Thoracic aorta (tissue), 2 donors: ENCODE results near the gene MTMR11. TPM values are rescaled to one million over a fixed set of nuclear protein-coding genes. Genes with fewer than 3 reads are reported as not detected.

ENCODE experiments used
- ATAC-seq: fragments of 150-250 bp; one replicate; pipeline ENCODE4 v1.8.0; 2017; ENCODE audit warnings: low read depth; ENCODE audit not compliant: insufficient number of reproducible peaks, low FRiP score
- DNase-seq: peaks from one replicate; pipeline ENCODE4 v3.0.0-alpha.2; 2020; ENCODE audit warnings: low spot score
- H3K27ac ChIP-seq, 2 donors: fragments of 200-600 bp; sonication (generic); 1 replicate in 1 of 2; 2 replicates in 1 of 2; pipeline ENCODE4 v1.5.1; 2016; ENCODE audit warnings: mild to moderate bottlenecking in 2 of 2, moderate library complexity in 2 of 2
- H3K27me3 ChIP-seq: fragments of 200-600 bp; sonication (generic); replicated peaks from 2 replicates; pipeline ENCODE4 v1.6.0; 2016; ENCODE audit warnings: mild to moderate bottlenecking; ENCODE audit not compliant: insufficient read depth
- H3K36me3 ChIP-seq: fragments of 200-600 bp; sonication (generic); one replicate; pipeline ENCODE4 v1.5.1; 2016
- H3K4me1 ChIP-seq, 2 donors: fragments of 200-600 bp; sonication (generic); 1 replicate in 1 of 2; 2 replicates in 1 of 2; pipeline versions ENCODE4 v1.5.1 to v1.6.0; 2016; ENCODE audit warnings: low read depth in 2 of 2, mild to moderate bottlenecking in 1 of 2; ENCODE audit not compliant: control insufficient read depth in 1 of 2
- H3K4me3 ChIP-seq: fragments of 200-600 bp; sonication (generic); 2 replicates; pipeline ENCODE4 v1.5.1; 2016; ENCODE audit warnings: mild to moderate bottlenecking
- H3K9me3 ChIP-seq: fragments of 200-600 bp; sonication (generic); 2 replicates; pipeline ENCODE4 v1.5.1; 2016
- CTCF ChIP-seq: fragments of 200-600 bp; sonication (generic); IDR thresholded peaks from one replicate; pipeline ENCODE4 v1.5.1; 2019; ENCODE audit warnings: antibody characterized with exemption
- total RNA-seq, 2 donors: library from RNA; depleted of rRNA; stranded (reverse); fragments of >200 nt; gene quantifications; one replicate each; pipeline versions ENCODE4 v1.1.0 to v1.2.3, GENCODE V29; 2016

MTMR11 gene
- total RNA-seq, 2 donors from 2014 or later, result 50.8 to 53.7 TPM

- H3K27ac ChIP-seq, result peak overlapping the region; percentile 82 to 86
- peaks cover 63% of the 10 kb centered on the region for H3K36me3 ChIP-seq
- no peak for TF ChIP-seq CTCF
- DNase-seq, result no peak
- H3K27me3 ChIP-seq, result no peaks in the 10 kb centered on the region
- H3K9me3 ChIP-seq, result no peaks in the 10 kb centered on the region
- peaks cover 17 to 39% of the 10 kb centered on the region in 2 donors for H3K4me1 ChIP-seq
- peak overlapping the region; percentile 92 for H3K4me3 ChIP-seq
- ATAC-seq, result no peak
Observed at GRCh38 chr1:149928401-149928724, 8.3 kb downstream of the MTMR11 start.

GRCh38 chr1:149927563-149928400 is 8.9 kb downstream of the MTMR11 start, which contains the start of gene SF3B4:
SF3B4 (minus strand) TSS chr1:149927803; CDS start chr1:149927759, 44 bp downstream.
- Histone ChIP-seq H3K27me3 (no peaks in the 10 kb centered on the region), H3K4me3 (peak within 1 kb of the TSS; percentile 92), H3K27ac (peak within 1 kb of the TSS; percentile 82 to 86), H3K9me3 (no peaks in the 10 kb centered on the region), H3K36me3 (peaks cover 63% of the 10 kb centered on the region), H3K4me1 (peaks cover 17 to 39% of the 10 kb centered on the region in 2 donors)
- TF ChIP-seq CTCF, result peak; percentile 13
- ATAC-seq (peak; percentile 86), DNase-seq (peak; percentile 82)

GRCh38 chr1:149927056-149927562 is 9.6 kb downstream of the MTMR11 start:
- Histone ChIP-seq H3K4me1 (peaks cover 17 to 39% of the 10 kb centered on the region in 2 donors), H3K27me3 (no peaks in the 10 kb centered on the region), H3K27ac (peak overlapping the region; percentile 82 to 86), H3K9me3 (no peaks in the 10 kb centered on the region), H3K36me3 (peaks cover 64% of the 10 kb centered on the region), H3K4me3 (peak overlapping the region; percentile 92)
- DNase-seq, result no peak
- no peak for TF ChIP-seq CTCF
- no peak for ATAC-seq

DNA sequence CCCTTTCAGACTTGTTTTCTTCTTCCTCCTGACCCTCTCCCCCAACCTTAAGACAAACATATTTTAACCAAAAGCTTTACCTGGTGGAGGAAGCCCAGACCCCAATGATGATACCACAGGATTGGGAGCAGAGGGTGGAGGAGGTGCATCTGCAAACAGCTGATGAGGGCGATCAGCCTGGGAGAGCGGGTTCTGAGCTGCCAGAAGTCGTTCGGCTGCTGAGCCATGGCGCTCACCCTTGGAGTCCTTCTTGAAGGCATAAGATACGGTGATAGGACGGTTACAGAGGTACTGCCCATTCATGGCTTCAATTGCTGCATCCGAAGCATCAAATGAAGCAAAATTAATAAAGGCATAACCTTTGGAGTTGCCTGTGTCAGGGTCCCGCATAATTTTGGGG is 10.4 kb downstream of the MTMR11 start:
- Histone ChIP-seq H3K9me3 (no peaks in the 10 kb centered on the region), H3K4me3 (peak overlapping the region; percentile 92), H3K27ac (no peak overlapping the region), H3K4me1 (peaks cover 17 to 39% of the 10 kb centered on the region in 2 donors), H3K36me3 (peaks cover 57% of the 10 kb centered on the region), H3K27me3 (no peaks in the 10 kb centered on the region)
- TF ChIP-seq CTCF, result no peak
- ATAC-seq (no peak), DNase-seq (no peak)

GRCh38 chr1:149925751-149926150 is 10.9 kb downstream of the MTMR11 start:
- Histone ChIP-seq H3K27ac (no peak overlapping the region), H3K4me3 (no peak overlapping the region), H3K27me3 (no peaks in the 10 kb centered on the region), H3K9me3 (no peaks in the 10 kb centered on the region), H3K4me1 (peaks cover 17 to 39% of the 10 kb centered on the region in 2 donors), H3K36me3 (peaks cover 52% of the 10 kb centered on the region)
- ATAC-seq (no peak), DNase-seq (no peak)
- no peak for TF ChIP-seq CTCF
